22Rv1 (cell line): ENCODE measurements around the gene DAZAP2.

Experiments used
- ZFX ChIP-seq: fragments of 450-650 bp; IDR thresholded peaks from 2 replicates; pipeline ENCODE4 v1.6.1; 2017; ENCODE audit warnings: antibody characterized with exemption, borderline replicate concordance
- TF ChIP-seq, protein P1 (sequence below): fragments of 450-650 bp; IDR thresholded peaks from 2 replicates; pipeline ENCODE4 v1.5.1; 2017; ENCODE audit warnings: mild to moderate bottlenecking

- TF ChIP-seq, protein P1, sequence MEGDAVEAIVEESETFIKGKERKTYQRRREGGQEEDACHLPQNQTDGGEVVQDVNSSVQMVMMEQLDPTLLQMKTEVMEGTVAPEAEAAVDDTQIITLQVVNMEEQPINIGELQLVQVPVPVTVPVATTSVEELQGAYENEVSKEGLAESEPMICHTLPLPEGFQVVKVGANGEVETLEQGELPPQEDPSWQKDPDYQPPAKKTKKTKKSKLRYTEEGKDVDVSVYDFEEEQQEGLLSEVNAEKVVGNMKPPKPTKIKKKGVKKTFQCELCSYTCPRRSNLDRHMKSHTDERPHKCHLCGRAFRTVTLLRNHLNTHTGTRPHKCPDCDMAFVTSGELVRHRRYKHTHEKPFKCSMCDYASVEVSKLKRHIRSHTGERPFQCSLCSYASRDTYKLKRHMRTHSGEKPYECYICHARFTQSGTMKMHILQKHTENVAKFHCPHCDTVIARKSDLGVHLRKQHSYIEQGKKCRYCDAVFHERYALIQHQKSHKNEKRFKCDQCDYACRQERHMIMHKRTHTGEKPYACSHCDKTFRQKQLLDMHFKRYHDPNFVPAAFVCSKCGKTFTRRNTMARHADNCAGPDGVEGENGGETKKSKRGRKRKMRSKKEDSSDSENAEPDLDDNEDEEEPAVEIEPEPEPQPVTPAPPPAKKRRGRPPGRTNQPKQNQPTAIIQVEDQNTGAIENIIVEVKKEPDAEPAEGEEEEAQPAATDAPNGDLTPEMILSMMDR = no peak
- TF ChIP-seq ZFX = no peak
Measured at GRCh38 chr12:51232642-51233041, 6.0 kb upstream of the DAZAP2 start.
